ENCODE results near the gene ATP6V0B. TPM values are rescaled to one million over a fixed set of nuclear protein-coding genes. Genes with fewer than 3 reads are reported as not detected.

Gene ATP6V0B
- total and polyA plus RNA-seq, 2 of the 4 experiments (the other 2 are of a cell fraction) = 72.1 to 169 TPM

- no peak overlapping the region for H2BK20ac ChIP-seq (ENCODE audit: low read depth, low read length)
- no peak overlapping the region for H2BK15ac ChIP-seq (ENCODE audit: low read depth, low read length)
- H3K18ac ChIP-seq (ENCODE audit: low read depth, low read length) = no peak overlapping the region
- ChIA-PET POLR2A (ENCODE audit: unreplicated experiment) (no interaction called here), CTCF (interaction anchor here (0.8 to 5.6 kb wide), 3 partner anchors 111 to 174 kb away, joined by 3 to 149 read pairs (median 6); no protein-coding TSS in a partner anchor)
- no peak overlapping the region for H4K8ac ChIP-seq (ENCODE audit: low read depth in 2 of 2, low read length in 2 of 2)
- no peak for DNase-seq
- no peak overlapping the region for H3K4me2 ChIP-seq (ENCODE audit: low read depth, low read length)
- 100% methylated on average over 3 of the region's 8 CpGs; no CpG with 5 or more reads in 1 of the 2 experiments for WGBS, 2 experiments (ENCODE audit: extremely low coverage in 2 of 2, insufficient read length in 1 of 2)
- no peak overlapping the region for H3K14ac ChIP-seq (replicated peaks; ENCODE audit: low read depth, low read length)
- peaks cover 0 to 8% of the 10 kb centered on the region in 2 experiments; a peak in 1 of 4 replicates for H3K79me1 ChIP-seq (ENCODE audit: low read depth in 1 of 2, low read length in 2 of 2)
- H2BK5ac ChIP-seq (ENCODE audit: low read depth, low read length, poor library complexity, severe bottlenecking) = no peak overlapping the region
- no peak overlapping the region for H2BK120ac ChIP-seq (ENCODE audit: low read depth, low read length)
- H3K9ac ChIP-seq (ENCODE audit: low read depth, low read length) = no peak overlapping the region
- no peak overlapping the region for H4K5ac ChIP-seq (ENCODE audit: low read depth, low read length)
- H3K36me3 ChIP-seq (ENCODE audit: control insufficient read depth, insufficient read depth, low read length) = no peaks in the 10 kb centered on the region
- no TSS peak for BruUV-seq (replicated peaks)
- H3K4me3 ChIP-seq (ENCODE audit: insufficient read depth, low read depth, low read length) = no peak overlapping the region
- H2AFZ ChIP-seq (replicated peaks; ENCODE audit: low read length, poor library complexity) = peak overlapping the region; percentile 85
- H2AK9ac ChIP-seq (replicated peaks; ENCODE audit: low read depth, low read length, poor library complexity) = no peak overlapping the region
- no peak overlapping the region for H2AK5ac ChIP-seq (ENCODE audit: low read depth, low read length)
- H3K27ac ChIP-seq (ENCODE audit: insufficient read depth, low read length) = no peak overlapping the region
- peaks cover 3% of the 10 kb centered on the region; the same call in 1 of the 2 replicates for H4K20me1 ChIP-seq (ENCODE audit: insufficient read depth, low read length)
- in situ Hi-C loops (cut with MboI; ENCODE audit: low sequenced_read_pairs) = no loop called here
- no peak overlapping the region for H3K23ac ChIP-seq (ENCODE audit: low read depth, low read length)
- H4K91ac ChIP-seq (ENCODE audit: insufficient read depth, low read depth, low read length) = no peak overlapping the region
- H3K9me3 ChIP-seq (ENCODE audit: control insufficient read depth, insufficient read depth, low read length) = no peaks in the 10 kb centered on the region
- no peak for ATAC-seq (ENCODE audit: low read depth)
- H3K56ac ChIP-seq (ENCODE audit: extremely low read depth, insufficient read depth, low read length) = no peak overlapping the region
- no peaks in the 10 kb centered on the region; the same call in 1 of the 2 replicates for H3K27me3 ChIP-seq (ENCODE audit: control insufficient read depth, insufficient read depth, low read length)
- TF ChIP-seq CTCF (conservative IDR thresholded peaks at IDR 0.05; ENCODE audit: low read depth, low read length) (no peak), BHLHE40 (IDR thresholded peaks at IDR 0.05; ENCODE audit: low read depth, low read length) (no peak), SMC3 (IDR thresholded peaks at IDR 0.05; ENCODE audit: low read depth, low read length) (no peak), MAFK (IDR thresholded peaks at IDR 0.05; ENCODE audit: low read depth, low read length) (peak; percentile 38; the same call in 1 of the 2 replicates)
- peaks cover 6% of the 10 kb centered on the region for H3K9me1 ChIP-seq (ENCODE audit: insufficient read depth, low read length)
- peak overlapping the region; percentile 9; the same call in 1 of the 2 replicates for H3K4ac ChIP-seq (ENCODE audit: low read depth, low read length)
- dilution Hi-C loops (cut with HindIII; ENCODE audit: low sequenced_read_pairs, unreplicated experiment) = no loop called here
- intact Hi-C loops (cut with micrococcal nuclease) = no loop called here
- H3K4me1 ChIP-seq (ENCODE audit: control insufficient read depth, insufficient read depth, low read length) = peaks cover 10% of the 10 kb centered on the region
These were observed 37.4 kb upstream of the ATP6V0B start for GRCh38 chr1:43937179-43937865.

Data from IMR-90 (cell line).